Measurements from ENCODE around the gene EVC2.
"Not testable (repeated sequence)": the region's sequence is repeated elsewhere in the genome, so short reads cannot be mapped to it uniquely, and the experiment has no call there.

The EVC2 gene

GRCh38 chr4:5619913-5620625 lies 88.3 kb downstream of the EVC2 start:
- no peak for DNase-seq

GRCh38 chr4:5618051-5618960 lies 90.1 kb downstream of the EVC2 start:
- DNase-seq = no peak

- DNase-seq = no peak
These were observed 91.9 kb downstream of the EVC2 start for GRCh38 chr4:5616331-5616950.

- no peak for DNase-seq
These were observed 92.8 kb downstream of the EVC2 start for GRCh38 chr4:5615496-5616075.

GRCh38 chr4:5611750-5612149 lies 96.6 kb downstream of the EVC2 start:
- DNase-seq = no peak

GRCh38 chr4:5609306-5610007 lies 98.9 kb downstream of the EVC2 start:
- no peak for DNase-seq

- not testable (repeated sequence) for DNase-seq
These were observed 114.5 kb downstream of the EVC2 start for GRCh38 chr4:5593828-5594227.

- no peak for DNase-seq
These were observed 116.1 kb downstream of the EVC2 start for GRCh38 chr4:5592272-5592671.

- DNase-seq = no peak
These were observed 118.9 kb downstream of the EVC2 start for GRCh38 chr4:5589495-5589894.

GRCh38 chr4:5588046-5588445 lies 120.3 kb downstream of the EVC2 start:
- no peak for DNase-seq

- no peak for DNase-seq
These were observed 132.4 kb downstream of the EVC2 start for GRCh38 chr4:5575941-5576340.

- DNase-seq = no peak
These were observed 134.0 kb downstream of the EVC2 start for GRCh38 chr4:5574386-5574785.

GRCh38 chr4:5573965-5574364 lies 134.4 kb downstream of the EVC2 start:
- DNase-seq = no peak

- no peak for DNase-seq
These were observed 135.6 kb downstream of the EVC2 start for GRCh38 chr4:5572751-5573150.

GRCh38 chr4:5572114-5572513 lies 136.2 kb downstream of the EVC2 start:
- peak in 1 of 2 experiments; percentile 1 for DNase-seq

GRCh38 chr4:5571646-5572045 lies 136.7 kb downstream of the EVC2 start:
- DNase-seq = no peak

- DNase-seq = no peak
These were observed 138.9 kb downstream of the EVC2 start for GRCh38 chr4:5569451-5569850.

- DNase-seq = no peak
These were observed 139.4 kb downstream of the EVC2 start for GRCh38 chr4:5568931-5569330.

- no peak for DNase-seq
These were observed 140.0 kb downstream of the EVC2 start for GRCh38 chr4:5568336-5568735.

- no peak for DNase-seq
These were observed 141.4 kb downstream of the EVC2 start for GRCh38 chr4:5566991-5567390.

GRCh38 chr4:5566526-5566925 lies 141.8 kb downstream of the EVC2 start:
- no peak for DNase-seq

GRCh38 chr4:5563856-5564255 lies 144.5 kb downstream of the EVC2 start:
- DNase-seq = no peak

GRCh38 chr4:5562476-5562875 lies 145.9 kb downstream of the EVC2 start:
- no peak for DNase-seq

Data from AML-193 (cell line).